Left ventricle myocardium superior (tissue), 1 donor: ENCODE data around the gene GOLGA6L7. TPM values are rescaled to one million over a fixed set of nuclear protein-coding genes. Genes with fewer than 3 reads are reported as not detected.
"Not testable (repeated sequence)": the region's sequence is repeated elsewhere in the genome, so short reads cannot be mapped to it uniquely, and the experiment has no call there.

Experiments used
- ATAC-seq: fragments of 200-7000 bp; cut with Tn5 transposase; one replicate; pipeline ENCODE4 v1.9.1; 2020; ENCODE audit warnings: mild to moderate bottlenecking, moderate library complexity
- DNase-seq: peaks from one replicate; pipeline ENCODE4 v3.0.0-alpha.2; 2020
- intact Hi-C: fragments of 100-400 bp; cut with micrococcal nuclease; formaldehyde crosslinking; loops from one replicate; pipeline ENCODE4 v1.11.0; 2022
- total RNA-seq: library from RNA; stranded (reverse); fragmentation: NEBNext Ultra II Directional; extraction: Animal tissue kit (Norgen Biotek cat#: 25700); gene quantifications from one replicate; pipeline ENCODE4 v1.2.1, GENCODE V29; 2021
- donor health status: DM: no; HTN: yes; CAD: no; lungs with severe emphysema.

GOLGA6L7 gene
- total RNA-seq, 1 donor from 2014 or later, result not detected

- DNase-seq, intact Hi-C loops: not testable (repeated sequence)
- peak; percentile 28 for ATAC-seq
These were observed 40.3 kb downstream of the GOLGA6L7 start for GRCh38 chr15:28808136-28808535.

- ATAC-seq, DNase-seq, intact Hi-C loops: not testable (repeated sequence)
These were observed 48.1 kb downstream of the GOLGA6L7 start for GRCh38 chr15:28800366-28800765.

- ATAC-seq, intact Hi-C loops, DNase-seq: not testable (repeated sequence)
These were observed 50.2 kb downstream of the GOLGA6L7 start for GRCh38 chr15:28798234-28798633.

GRCh38 chr15:28794231-28794630 is 54.2 kb downstream of the GOLGA6L7 start:
- ATAC-seq, DNase-seq, intact Hi-C loops: not testable (repeated sequence)

Other genes with a start within 250 kb of the GOLGA6L7 start
- 1.4 TPM for gene GOLGA8M, start 136.2 kb downstream of the GOLGA6L7 start, total RNA-seq
- 1.2 TPM for gene APBA2, start 37.3 kb upstream of the GOLGA6L7 start, total RNA-seq